Colonic mucosa (tissue), 4 donors: ENCODE data around the gene CCDC91. TPM values are rescaled to one million over a fixed set of nuclear protein-coding genes. Genes with fewer than 3 reads are reported as not detected.

Experiments
- DNase-seq: peaks from one replicate; pipeline ENCODE4 v3.0.0-alpha.2; 2020
- H3K27ac ChIP-seq: fragments of 200-600 bp; one replicate; pipeline ENCODE4 v1.8.0; 2021
- H3K27me3 ChIP-seq: fragments of 200-600 bp; one replicate; pipeline ENCODE4 v1.8.0; 2021
- H3K36me3 ChIP-seq: fragments of 200-600 bp; one replicate; pipeline ENCODE4 v1.8.0; 2021
- H3K4me1 ChIP-seq: fragments of 200-600 bp; one replicate; pipeline ENCODE4 v1.8.0; 2021; ENCODE audit warnings: mild to moderate bottlenecking
- H3K4me3 ChIP-seq: fragments of 200-600 bp; one replicate; pipeline ENCODE4 v1.8.0; 2021
- H3K9ac ChIP-seq, 2 donors: one replicate each; pipeline ENCODE4 v1.7.0; 2013; ENCODE audit warnings: control low read depth in 2 of 2, low read depth in 2 of 2, low read length in 2 of 2
- H3K9me3 ChIP-seq: fragments of 200-600 bp; one replicate; pipeline ENCODE4 v1.8.0; 2021
- intact Hi-C: fragments of 100-400 bp; cut with DNase I; formaldehyde crosslinking; loops from one replicate; pipeline ENCODE4 v1.14.1; 2022
- total RNA-seq, 2 donors: library from RNA; stranded (reverse); fragmentation: NEBNext Ultra II Directional in 1 of 2; extraction: Animal tissue kit (Norgen Biotek cat#: 25700) in 1 of 2; gene quantifications; one replicate each; pipeline ENCODE4 v1.2.1, GENCODE V29; 2021
- TF ChIP-seq, protein P1 (sequence below): fragments of 200-600 bp; IDR thresholded peaks from one replicate; pipeline ENCODE4 v1.8.0; 2022; ENCODE audit warnings: antibody characterized with exemption, mild to moderate bottlenecking
- donor health status: healthy.
- donor health status: DM: no; HTN: no; CAD: no.
- donor health status: DM: no; HTN: no; CAD: no.

CCDC91 gene
- total RNA-seq, 2 donors from 2014 or later = 15.6 to 20.5 TPM

DNA sequence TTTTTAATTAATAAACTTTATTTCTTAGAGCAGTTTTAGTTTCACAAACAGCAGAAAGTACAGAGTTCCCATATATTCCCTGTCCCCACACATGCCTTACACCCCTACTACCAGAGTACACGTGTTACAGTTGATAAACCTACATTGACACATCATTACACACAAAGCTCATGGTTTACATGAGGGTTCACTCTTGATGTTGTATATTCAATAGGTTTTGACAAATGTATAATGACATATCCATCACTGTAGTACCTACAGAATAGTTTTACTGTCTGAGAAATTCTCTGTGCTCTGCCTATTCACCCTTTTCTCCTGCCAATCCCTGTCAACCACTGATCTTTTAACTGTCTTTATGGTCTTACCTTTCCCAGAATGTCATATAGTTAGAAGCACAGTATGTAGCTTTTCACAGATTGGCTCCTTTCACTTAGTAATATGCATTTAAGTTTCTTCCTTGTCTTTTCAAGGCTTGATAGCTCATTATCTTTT, 15.1 kb upstream of the CCDC91 start:
- no peak overlapping the region for H3K27ac ChIP-seq
- no peak overlapping the region for H3K4me3 ChIP-seq
- H3K9me3 ChIP-seq = no peaks in the 10 kb centered on the region
- H3K4me1 ChIP-seq = no peaks in the 10 kb centered on the region
- no peak overlapping the region for H3K9ac ChIP-seq
- H3K36me3 ChIP-seq = no peaks in the 10 kb centered on the region
- H3K27me3 ChIP-seq = no peaks in the 10 kb centered on the region
- no peak for DNase-seq
- TF ChIP-seq, protein P1, sequence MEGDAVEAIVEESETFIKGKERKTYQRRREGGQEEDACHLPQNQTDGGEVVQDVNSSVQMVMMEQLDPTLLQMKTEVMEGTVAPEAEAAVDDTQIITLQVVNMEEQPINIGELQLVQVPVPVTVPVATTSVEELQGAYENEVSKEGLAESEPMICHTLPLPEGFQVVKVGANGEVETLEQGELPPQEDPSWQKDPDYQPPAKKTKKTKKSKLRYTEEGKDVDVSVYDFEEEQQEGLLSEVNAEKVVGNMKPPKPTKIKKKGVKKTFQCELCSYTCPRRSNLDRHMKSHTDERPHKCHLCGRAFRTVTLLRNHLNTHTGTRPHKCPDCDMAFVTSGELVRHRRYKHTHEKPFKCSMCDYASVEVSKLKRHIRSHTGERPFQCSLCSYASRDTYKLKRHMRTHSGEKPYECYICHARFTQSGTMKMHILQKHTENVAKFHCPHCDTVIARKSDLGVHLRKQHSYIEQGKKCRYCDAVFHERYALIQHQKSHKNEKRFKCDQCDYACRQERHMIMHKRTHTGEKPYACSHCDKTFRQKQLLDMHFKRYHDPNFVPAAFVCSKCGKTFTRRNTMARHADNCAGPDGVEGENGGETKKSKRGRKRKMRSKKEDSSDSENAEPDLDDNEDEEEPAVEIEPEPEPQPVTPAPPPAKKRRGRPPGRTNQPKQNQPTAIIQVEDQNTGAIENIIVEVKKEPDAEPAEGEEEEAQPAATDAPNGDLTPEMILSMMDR = no peak
- intact Hi-C loops = loop anchor here (10.0 kb wide), 1 partner anchor 210 kb away; no protein-coding TSS in a partner anchor

DNA sequence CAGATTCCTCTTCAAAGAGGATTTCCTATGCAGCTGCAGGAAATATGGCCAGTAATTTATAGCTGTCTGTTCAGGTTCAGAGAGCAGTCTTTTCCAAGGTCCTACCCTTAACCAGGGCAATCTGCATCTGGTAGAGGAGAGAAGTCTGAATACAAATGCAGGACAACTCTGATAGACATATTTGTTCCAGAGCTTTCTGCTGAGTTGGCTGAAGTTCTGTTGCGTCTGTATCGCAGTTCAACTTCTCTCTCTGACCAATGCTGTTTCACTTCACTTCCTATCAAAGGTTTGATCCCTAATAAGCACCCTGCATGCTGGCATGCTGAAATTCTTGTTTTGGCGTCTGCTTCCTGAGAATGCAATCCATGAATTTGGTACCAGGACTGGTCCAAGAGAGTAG, 14.0 kb upstream of the CCDC91 start:
- intact Hi-C loops = loop anchor here (10.0 kb wide), 1 partner anchor 211 kb away; no protein-coding TSS in a partner anchor
- no peak overlapping the region for H3K4me3 ChIP-seq
- DNase-seq = no peak

DNA sequence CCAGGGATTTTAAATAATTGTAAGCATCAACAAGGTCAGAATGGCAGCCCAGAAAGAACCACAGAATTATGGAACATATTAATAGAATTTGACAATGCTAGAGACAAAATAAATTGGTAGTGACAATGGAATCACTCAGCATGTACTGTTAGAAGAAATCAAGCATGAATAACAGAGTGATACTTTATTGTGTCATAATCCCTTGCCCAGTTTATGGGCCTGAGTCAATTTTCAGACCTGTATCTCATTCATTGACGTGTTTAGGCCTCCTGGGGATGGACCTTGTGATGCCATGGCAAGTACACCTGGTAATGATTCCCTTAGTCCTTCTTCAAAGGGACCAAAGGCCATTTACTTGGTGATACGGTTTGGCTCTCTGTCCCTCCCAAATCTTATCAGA, 12.8 kb upstream of the CCDC91 start:
- Histone ChIP-seq H3K4me3 (no peak overlapping the region), H3K9me3 (no peaks in the 10 kb centered on the region), H3K36me3 (no peaks in the 10 kb centered on the region), H3K4me1 (no peaks in the 10 kb centered on the region), H3K27ac (no peak overlapping the region), H3K27me3 (no peaks in the 10 kb centered on the region), H3K9ac (no peak overlapping the region)
- TF ChIP-seq, protein P1 = no peak
- intact Hi-C loops = loop anchor here (10.0 kb wide), 1 partner anchor 213 kb away; no protein-coding TSS in a partner anchor
- no peak for DNase-seq

More for the DNA sequence above, 14.0 kb upstream of the CCDC91 start:
- Histone ChIP-seq H3K27me3 (no peaks in the 10 kb centered on the region), H3K36me3 (no peaks in the 10 kb centered on the region), H3K9me3 (no peaks in the 10 kb centered on the region), H3K9ac (no peak overlapping the region), H3K4me1 (no peaks in the 10 kb centered on the region), H3K27ac (no peak overlapping the region)
- TF ChIP-seq, protein P1 = no peak

DNA sequence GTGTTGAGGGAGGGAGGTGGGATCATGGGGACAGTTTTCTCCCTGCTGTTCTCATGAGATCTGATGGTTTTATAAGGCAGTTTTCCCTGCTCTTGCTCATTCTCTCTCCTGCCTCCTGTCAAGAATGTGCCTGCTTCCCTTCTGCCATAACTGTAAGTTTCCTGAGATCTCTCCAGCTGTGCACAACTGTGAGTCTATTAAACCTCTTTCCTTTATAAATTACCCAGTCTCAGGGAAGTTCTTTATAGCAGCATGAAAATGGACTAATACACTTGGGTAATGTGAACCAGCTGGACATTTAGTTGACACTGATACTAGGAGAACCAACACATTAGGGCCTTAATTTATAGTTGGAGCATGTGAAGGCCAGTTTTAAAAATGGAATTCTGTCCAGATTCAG, 12.4 kb upstream of the CCDC91 start:
- Histone ChIP-seq H3K4me1 (no peaks in the 10 kb centered on the region), H3K27me3 (no peaks in the 10 kb centered on the region), H3K27ac (no peak overlapping the region), H3K9ac (no peak overlapping the region), H3K36me3 (no peaks in the 10 kb centered on the region), H3K4me3 (no peak overlapping the region), H3K9me3 (no peaks in the 10 kb centered on the region)
- no peak for DNase-seq
- intact Hi-C loops = loop anchor here (10.0 kb wide), 1 partner anchor 213 kb away; no protein-coding TSS in a partner anchor
- TF ChIP-seq, protein P1 = no peak

DNA sequence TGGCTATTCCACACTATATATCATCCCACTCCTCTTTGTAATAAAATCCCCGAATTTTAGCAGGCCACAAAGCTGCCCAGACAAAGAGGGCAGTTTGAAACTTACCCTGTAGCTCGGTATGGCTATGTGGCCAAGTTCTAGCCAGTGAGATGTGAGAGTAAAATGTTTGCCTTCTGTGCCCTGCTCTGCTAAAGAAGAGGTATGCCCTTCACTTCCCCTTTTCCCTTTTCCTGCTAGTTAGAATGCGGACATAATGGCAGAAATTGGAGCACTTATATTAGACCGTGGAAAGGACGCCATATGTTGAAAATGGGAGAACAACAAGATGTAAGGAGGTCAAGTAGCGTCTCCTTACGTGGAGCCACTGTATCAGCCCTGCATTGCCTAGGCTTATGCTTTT, 11.5 kb upstream of the CCDC91 start:
- Histone ChIP-seq H3K4me3 (no peak overlapping the region), H3K9ac (no peak overlapping the region), H3K36me3 (no peaks in the 10 kb centered on the region), H3K4me1 (no peaks in the 10 kb centered on the region), H3K27ac (no peak overlapping the region), H3K27me3 (no peaks in the 10 kb centered on the region), H3K9me3 (no peaks in the 10 kb centered on the region)
- intact Hi-C loops = loop anchor here (10.0 kb wide), 1 partner anchor 214 kb away; no protein-coding TSS in a partner anchor
- TF ChIP-seq, protein P1 = no peak
- DNase-seq = no peak
